NCI-H2227 (cell line): ENCODE measurements around the gene OR2T8.

ENCODE experiments used
- DNase-seq: peaks from one replicate; lab custom pipeline; 2025; ENCODE audit not compliant: unreplicated experiment; lab: John Stamatoyannopoulos, UW

OR2T8 gene, protein sequence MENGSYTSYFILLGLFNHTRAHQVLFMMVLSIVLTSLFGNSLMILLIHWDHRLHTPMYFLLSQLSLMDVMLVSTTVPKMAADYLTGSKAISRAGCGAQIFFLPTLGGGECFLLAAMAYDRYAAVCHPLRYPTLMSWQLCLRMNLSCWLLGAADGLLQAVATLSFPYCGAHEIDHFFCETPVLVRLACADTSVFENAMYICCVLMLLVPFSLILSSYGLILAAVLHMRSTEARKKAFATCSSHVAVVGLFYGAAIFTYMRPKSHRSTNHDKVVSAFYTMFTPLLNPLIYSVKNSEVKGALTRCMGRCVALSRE

DNA sequence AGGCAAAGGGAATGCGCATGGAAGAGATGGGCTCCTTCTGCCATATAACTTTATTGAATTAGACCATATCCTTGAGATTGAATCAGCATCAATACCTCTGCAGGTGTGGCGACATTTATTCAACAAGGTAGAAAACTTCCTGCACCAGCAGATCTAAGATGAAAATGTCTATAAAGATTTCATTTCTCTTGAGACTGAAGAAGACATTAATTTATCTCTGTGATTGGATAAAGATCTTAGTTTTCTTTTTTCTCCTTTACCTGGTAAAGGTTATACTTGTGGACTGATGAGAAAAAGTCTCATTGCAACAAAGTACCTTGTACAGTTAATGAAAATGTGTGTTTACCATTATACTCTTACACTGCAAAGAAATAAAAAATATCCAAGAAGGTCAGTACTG lies at the start of gene OR2T8:
TSS of gene OR2T8 (plus strand) at position 301 of the 400 bp plus-strand sequence. CDS start 766 bp downstream, outside the sequence.
- no peak for DNase-seq

DNA sequence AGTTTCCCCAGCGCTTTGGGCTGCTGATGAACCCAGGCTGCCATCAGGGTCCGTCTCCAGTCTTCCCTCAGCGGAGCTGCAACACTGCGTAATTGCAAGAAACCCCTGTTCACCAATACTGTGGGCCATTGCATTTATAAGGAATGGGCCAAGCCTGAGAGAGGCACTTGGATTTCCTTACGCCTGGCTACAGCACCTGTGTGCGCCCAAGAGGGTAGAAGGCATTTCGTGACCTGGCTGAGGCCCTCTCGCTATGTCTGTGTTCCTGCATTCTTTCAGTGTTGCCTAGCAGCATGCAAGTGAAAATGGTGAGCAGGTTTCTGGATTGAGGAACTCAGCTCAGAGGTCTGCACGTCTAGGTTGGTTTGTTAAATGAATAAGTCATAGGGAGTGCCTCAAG lies 36.7 kb upstream of the OR2T8 start:
- DNase-seq = no peak

DNA sequence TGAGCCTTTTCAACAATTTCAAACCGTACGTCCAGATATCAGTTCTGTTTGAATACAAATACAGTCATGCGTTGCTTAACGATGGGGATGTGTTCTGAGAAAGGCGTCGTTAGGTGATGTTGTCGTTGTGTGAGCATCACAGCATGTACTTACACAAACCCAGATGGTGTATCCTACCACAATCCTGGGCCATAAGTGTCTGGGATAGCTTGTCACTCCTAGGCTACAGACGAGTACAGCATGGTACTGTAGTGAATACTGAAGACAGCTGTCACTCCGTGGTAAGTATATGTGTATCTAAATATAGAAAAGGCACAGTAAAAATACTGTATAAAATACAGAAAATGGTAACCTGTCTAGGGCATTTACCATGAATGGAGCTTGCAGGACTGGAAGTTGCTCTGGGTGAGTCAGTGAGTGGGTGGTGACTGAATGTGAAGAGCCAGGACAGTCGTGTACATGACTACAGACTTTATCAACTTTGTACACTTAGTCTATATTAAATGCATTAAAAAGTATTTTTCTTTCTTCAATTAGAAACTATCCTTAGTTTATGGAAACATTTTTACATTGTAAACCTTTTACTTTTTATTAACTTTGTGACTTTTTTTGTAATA lies 35.1 kb upstream of the OR2T8 start:
- no peak for DNase-seq

DNA sequence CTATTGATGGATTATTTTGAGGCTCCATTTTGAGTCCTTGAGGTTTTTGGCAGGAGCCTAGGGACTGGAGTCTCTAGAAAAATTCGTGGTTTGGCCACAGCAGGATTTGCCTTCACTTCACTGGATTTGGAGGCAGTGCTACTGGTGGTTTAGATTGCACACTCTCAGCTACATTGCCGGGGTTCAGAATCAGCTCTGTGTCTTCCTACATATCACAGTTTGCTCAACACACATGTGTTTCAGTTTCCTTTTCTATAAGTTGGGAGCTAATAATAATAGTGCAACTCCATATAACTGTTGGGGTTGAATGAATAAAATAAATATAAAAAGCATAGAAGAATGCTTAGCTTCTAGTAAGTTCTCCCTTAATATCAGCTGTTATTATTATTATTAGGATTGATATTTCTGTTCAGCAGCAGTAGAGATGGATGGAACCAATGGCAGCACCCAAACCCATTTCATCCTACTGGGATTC lies 24.9 kb upstream of the OR2T8 start, which contains the start of gene OR2W3:
TSS of gene OR2W3 (plus strand) at position 425 of the 475 bp plus-strand sequence. CDS start at position 425, 0 bp downstream.
- DNase-seq = no peak

DNA sequence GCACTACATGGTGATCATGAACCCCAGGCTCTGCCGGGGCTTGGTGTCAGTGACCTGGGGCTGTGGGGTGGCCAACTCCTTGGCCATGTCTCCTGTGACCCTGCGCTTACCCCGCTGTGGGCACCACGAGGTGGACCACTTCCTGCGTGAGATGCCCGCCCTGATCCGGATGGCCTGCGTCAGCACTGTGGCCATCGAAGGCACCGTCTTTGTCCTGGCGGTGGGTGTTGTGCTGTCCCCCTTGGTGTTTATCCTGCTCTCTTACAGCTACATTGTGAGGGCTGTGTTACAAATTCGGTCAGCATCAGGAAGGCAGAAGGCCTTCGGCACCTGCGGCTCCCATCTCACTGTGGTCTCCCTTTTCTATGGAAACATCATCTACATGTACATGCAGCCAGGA lies 24.1 kb upstream of the OR2T8 start:
- DNase-seq = no peak

DNA sequence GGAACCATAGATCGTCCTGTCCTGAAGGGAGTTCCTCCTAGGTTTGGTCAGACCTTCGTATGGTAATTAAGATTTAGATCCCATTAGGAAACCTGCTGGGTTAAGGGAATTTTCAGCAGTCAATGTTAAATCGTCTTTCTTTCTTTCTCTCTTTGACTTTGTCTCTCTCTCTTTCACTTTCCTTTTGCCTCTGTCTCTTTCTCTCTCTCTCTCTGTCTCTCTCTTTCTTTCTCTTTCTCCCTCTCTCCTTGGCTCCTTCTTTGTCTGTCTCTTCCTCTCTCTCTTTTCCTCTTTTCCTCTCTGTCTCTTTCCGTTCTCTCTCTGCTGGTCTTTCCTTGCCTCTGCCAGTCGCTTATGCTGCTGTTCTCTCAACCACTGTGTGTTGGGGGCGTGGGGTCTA lies 15.9 kb upstream of the OR2T8 start:
- DNase-seq = no peak

DNA sequence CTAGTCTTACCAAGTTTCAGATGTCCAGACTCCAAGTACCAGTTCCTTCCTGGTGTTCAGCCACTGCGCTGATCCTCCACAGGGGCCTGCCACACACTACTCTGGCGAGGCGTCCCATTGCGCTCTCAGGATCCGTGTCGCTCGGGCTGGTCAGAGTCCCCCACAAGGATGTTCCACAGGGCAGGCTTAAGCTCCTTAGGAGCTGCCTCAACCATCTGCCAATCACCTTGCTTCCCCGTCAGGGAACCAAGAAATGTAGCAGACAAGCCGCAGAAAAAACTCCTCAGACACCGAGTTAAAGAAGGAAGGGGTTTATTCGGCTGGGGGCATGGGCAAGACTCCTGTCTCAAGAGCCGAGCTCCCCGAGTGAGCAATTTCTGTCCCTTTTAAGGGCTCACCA lies 14.9 kb upstream of the OR2T8 start:
- DNase-seq = no peak

DNA sequence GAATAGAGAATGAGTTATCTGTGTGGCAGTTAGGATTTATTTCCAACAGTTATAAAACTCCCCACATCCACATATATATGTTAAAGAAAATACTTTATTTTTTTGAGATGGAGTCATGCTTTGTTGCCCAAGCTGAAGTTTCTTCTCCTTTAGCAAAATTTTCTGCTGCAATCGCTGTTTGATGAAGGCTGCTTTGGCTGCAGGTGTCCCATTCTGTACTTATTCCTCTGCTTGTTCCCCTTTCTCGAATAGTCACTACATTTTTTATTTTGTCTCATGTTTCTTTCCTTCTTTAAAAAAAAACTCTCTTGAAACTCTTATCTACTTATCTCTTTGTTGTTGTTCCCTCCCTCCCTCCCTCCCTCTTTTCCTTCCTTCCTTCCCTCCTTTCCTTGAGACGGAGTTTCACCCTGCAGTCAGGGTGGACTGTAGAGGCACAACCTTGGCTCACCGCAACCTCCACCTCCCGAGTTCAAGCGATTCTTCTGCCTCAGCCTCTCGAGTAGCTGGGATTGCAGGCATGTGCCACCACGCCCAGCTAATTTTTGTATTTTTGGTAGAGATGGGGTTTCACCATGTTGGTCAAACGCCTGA lies 14.0 kb upstream of the OR2T8 start:
- DNase-seq = no peak

DNA sequence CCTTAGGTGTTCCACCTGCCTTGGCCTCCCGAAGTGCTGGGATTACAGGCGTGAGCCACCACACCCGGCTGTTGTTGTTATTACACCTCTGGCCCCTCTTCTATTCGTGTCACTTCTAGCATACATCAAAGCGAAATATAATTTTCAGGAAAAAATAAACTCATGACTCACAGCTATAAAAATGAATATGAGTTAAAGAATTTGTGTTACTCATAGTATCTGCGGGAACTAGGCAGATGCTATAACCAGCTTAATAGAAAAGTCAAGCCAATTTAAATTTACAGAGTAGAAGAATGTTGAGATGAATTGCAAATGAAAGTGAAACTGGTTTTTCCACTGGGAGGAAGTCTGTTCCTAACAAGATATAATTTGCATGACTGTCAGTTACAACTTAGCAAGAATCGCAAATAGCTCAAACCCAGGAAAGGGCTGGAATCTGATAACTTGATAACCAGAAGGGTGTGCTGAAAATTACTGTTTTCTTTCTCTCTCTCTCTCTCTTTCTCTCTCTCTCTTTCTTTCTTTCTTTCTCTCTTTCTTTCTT lies 13.5 kb upstream of the OR2T8 start:
- DNase-seq = no peak

DNA sequence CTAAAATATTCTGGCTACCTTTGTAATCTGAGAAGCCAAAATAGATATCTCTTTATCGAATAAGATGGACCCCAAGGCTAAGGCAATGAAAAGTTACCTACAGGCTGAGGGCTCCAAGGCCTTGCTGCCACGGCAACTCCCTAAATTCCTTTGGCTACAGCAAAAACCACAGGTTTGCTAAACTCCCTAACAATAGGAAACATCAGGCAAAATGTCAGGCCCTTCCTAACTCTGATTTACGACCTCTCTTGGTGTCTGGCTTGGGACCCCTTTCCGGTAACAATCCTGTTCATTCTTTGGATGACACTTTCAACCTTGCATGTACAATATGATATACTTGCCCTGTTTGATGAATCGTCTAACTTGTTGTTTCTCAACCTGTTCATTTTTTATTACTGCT lies 11.3 kb upstream of the OR2T8 start:
- no peak for DNase-seq

DNA sequence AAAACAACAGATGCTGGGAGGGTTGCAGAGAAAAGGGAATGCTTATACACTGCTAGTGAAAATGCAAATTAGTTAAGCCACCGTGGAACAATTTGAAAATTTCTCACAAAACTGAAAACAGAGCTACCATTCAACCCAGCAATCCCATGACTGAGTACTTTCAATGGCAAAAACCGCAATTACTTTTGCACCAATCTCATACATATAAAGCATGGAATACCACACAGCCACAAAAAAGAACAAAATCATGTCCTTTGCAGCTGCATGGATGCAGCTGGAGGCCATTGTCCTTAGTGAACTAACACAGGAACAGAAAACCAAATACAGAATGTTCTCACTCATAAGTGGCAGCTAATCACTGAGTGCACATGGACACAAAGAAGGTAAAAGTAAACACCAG lies 6.3 kb upstream of the OR2T8 start:
- no peak for DNase-seq

DNA sequence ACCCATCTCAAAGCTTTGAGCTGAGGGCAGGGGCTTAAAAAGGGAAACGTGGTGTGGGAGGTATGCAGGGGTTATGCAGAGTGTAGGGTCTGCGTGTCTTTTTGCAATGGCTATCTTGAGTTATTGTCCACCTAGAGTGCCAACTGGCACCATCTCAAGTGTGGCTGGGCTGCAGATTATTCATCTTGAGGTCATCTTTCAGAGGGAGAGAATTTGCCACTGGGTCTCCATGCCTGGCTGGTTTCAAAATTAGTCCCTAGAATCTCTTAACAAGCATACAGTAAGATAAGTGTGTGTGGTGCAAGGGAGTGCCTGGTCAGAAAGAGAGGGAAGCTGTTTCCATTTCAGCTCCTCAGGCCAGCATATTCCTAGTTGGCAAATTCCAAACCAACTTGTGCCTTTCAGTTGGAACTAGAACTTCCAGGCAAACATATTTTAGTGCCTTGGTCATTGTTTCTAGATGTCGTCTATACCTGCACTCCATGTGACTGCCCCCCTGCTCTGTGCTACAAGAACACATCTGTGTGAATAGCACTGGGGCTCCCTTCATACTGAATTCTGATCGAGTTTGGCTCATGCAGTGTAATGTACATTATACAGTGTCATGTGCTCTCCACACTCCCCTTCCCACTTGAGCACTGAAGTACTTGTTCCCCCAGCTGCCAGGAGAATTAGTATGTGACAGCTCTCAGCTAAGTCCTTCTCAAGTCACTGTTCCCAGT lies 5.0 kb upstream of the OR2T8 start:
- DNase-seq = no peak

DNA sequence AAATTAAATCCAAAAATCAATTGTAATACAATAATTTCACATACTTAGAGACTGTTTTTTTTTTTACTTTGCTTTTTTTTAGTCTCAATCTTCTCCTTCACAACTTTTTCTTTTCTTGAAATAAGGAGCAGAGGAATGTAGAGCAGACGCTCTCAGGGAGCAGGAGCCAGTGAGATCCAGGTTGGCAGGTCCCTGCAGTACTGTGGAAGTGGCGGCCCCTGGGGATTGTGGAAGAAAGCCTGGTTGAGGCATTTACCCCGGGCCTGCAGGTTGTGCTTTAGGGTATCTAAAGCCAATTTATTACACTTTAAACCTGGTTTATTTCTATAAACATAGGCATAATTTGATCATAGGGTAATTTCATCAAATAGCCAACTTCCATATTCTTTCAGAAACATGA lies 3.9 kb downstream of the OR2T8 start:
- no peak for DNase-seq

DNA sequence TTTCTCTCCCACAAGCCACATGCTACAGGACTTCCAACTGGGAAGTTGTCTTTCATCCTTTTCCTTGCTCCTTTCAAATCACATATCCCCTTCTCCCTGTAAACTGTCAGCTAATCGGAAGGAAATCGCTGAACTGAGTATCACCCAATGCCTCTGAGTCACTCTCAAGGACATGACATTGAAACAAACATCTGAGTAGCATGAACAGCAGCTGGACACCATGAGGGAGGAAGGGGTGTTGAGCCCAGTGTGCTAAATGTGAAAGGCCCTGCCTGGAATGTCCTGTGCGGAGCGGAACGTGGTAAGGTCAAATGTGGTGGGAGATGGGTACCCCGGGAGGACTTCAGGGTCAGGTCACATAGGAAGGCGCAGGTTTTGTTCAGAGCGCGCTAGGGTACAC lies 4.8 kb downstream of the OR2T8 start, which contains the start of gene OR2AJ1:
TSS of gene OR2AJ1 (plus strand) at position 22 of the 400 bp plus-strand sequence. CDS start 8,880 bp downstream, outside the sequence.
- DNase-seq = no peak

DNA sequence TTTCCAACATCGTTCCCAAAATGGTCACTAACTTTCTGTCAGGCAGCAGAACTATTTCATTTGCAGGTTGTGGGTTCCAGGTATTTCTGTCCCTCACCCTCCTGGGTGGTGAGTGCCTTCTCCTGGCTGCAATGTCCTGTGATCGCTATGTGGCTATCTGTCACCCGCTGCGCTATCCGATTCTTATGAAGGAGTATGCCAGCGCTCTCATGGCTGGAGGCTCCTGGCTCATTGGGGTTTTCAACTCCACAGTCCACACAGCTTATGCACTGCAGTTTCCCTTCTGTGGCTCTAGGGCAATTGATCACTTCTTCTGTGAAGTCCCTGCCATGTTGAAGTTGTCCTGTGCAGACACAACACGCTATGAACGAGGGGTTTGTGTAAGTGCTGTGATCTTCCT lies 13.9 kb downstream of the OR2T8 start:
- DNase-seq = no peak

DNA sequence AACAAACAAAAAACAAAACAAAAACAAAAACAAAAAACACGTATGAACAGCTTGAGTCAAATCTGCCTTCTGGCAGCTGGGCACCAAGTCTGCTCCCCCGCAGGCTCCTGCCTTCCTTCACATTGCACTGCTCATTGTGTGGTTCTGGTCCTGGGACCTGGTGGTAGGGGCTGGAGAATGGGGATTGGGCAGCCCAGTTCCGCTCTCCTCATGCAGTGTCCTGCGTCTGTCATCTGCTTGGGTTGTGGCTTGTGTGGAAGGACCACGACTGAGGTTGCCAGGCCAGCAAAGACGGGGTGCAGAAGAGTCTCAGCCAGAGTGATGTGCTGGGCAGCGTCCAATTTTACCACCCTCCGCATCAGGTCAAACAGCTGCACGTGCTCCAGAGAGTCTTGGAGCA lies 15.7 kb downstream of the OR2T8 start:
- DNase-seq = no peak

DNA sequence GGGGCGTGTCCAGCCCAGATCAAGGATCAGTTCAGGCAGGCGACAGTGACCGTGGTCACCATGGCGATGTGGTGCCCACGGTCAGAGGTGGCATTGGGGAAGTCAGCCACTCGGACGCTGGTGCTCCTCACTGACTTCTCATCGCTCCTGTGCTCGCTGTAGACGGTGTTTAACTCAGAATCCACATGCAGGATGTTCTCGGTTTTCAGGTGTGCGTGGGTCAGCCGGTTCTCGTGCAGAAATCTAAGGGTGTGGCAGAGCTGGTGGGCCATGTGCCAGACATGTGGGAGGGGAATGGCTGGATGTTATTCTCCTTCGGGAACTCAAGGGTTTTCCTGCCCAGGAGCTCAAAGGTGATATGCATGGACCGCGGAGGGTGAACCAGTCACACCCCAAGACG lies 16.4 kb downstream of the OR2T8 start:
- no peak for DNase-seq

DNA sequence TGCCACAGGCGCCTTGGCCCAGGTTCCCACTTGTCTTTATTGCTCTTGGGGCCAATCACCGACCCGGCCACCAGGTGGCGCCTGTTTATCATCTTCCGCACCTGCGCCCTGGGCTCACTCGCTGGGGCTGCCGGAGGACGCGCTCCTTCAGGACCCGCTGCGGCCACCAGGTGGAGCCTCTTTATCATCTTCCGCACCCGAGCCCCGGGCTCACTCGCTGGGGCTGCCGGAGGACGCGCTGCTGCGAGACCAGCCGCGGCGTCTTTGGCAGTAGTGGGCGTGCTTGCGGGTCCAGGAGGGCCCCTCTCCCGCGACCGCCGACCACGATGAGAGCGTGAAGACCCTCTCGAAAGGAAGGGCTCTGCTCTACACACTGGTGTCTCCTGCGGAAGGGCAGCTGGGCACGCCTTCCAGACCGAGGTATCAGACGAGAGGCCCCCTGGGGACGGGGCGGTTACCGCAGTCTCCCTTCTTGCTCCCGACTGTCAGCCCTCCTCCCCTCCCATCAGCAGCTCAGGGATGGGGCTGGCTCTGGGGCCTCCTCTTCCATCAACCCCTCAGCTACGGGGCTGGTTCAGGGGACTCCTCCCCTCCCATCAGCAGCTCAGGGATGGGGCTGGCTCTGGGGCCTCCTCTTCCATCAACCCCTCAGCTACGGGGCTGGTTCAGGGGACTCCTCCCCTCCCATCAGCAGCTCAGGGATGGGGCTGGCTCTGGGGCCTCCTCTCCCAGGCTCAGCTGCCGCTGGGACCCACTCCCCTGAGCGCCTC lies 17.1 kb downstream of the OR2T8 start:
- peak; percentile 51 for DNase-seq

DNA sequence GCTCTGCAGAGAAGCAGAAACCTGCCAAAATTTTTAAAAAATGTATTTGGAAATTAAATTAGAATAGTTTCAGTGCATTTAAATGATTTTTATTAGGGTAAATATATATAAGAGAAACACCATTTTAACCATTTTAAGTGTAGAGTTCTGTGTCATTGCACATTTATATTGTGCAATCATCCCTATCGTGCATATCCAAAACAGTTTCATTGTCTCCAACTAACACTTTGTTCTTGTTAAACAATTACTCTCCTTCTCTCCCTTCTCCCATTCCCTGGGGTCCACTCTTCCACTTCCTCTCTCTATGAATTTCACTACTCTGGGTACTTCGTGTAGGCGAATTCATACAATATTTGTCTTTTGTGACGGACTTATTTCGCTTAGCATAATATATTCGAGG lies 22.6 kb downstream of the OR2T8 start:
- DNase-seq = no peak

DNA sequence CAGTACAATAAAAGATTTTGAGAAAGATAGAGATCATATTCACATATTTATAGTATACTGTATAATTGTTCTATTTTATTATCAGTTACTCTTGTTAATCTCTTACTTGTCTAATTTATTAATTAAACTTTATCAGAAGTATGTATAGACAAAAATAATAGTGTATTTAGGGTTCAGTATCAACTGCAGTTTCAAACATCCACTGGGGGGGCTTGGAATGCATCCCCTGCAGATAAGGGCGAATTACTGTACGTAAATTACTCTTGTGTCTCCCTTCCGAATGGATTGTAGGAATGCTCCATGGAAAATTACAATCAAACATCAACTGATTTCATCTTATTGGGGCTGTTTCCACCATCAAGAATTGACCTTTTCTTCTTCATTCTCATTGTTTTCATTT lies 28.5 kb downstream of the OR2T8 start, which contains the start of gene OR2L8:
TSS of gene OR2L8 (plus strand) at position 301 of the 400 bp plus-strand sequence. CDS start at position 301, 0 bp downstream.
- no peak for DNase-seq
